GM10266 (cell line): ENCODE measurements around the gene AGL.
"Not testable (repeated sequence)": the region's sequence is repeated elsewhere in the genome, so short reads cannot be mapped to it uniquely, and the experiment has no call there.

ENCODE experiments used
- DNase-seq: peaks from one replicate; pipeline ENCODE4 v3.0.0; 2012; ENCODE audit errors: extremely low spot score
- CTCF ChIP-seq: IDR thresholded peaks from 2 replicates; pipeline ENCODE4 v1.5.1; 2012; ENCODE audit warnings: mild to moderate bottlenecking, low read depth; ENCODE audit not compliant: control insufficient read depth, insufficient read depth; ENCODE audit errors: missing control alignments

Gene AGL

GRCh38 chr1:99945174-99945573 lies 95.0 kb downstream of the AGL start:
- no peak for DNase-seq
- TF ChIP-seq CTCF, result no peak

GRCh38 chr1:99950486-99950885 lies 100.3 kb downstream of the AGL start:
- DNase-seq, result no peak
- no peak for TF ChIP-seq CTCF

GRCh38 chr1:99952522-99952921 lies 102.4 kb downstream of the AGL start:
- no peak for TF ChIP-seq CTCF
- no peak for DNase-seq

GRCh38 chr1:99955375-99955774 lies 105.2 kb downstream of the AGL start:
- no peak for DNase-seq
- no peak for TF ChIP-seq CTCF

GRCh38 chr1:99956755-99957154 lies 106.6 kb downstream of the AGL start:
- DNase-seq, result no peak
- no peak for TF ChIP-seq CTCF

- no peak for TF ChIP-seq CTCF
- no peak for DNase-seq
Measured at GRCh38 chr1:99957818-99958217, 107.7 kb downstream of the AGL start.

GRCh38 chr1:99959189-99959705 lies 109.1 kb downstream of the AGL start:
- not testable (repeated sequence) for DNase-seq

- not testable (repeated sequence) for DNase-seq
Measured at GRCh38 chr1:99960260-99960659, 110.1 kb downstream of the AGL start.
